Trophoblast cell (in vitro differentiated cells and primary cell): ENCODE data around the gene SRD5A1.

Source experiments
- DNase-seq, 2 donors: peaks; one replicate each; pipeline ENCODE4 v3.0.0-alpha.2; 2016
- H2AFZ ChIP-seq: 2 replicates; pipeline ENCODE4 v1.6.1; 2013; ENCODE audit warnings: low read length, moderate library complexity, mild to moderate bottlenecking; ENCODE audit not compliant: insufficient read depth, poor library complexity
- H2AK5ac ChIP-seq: 2 replicates; pipeline ENCODE4 v1.6.1; 2013; ENCODE audit warnings: mild to moderate bottlenecking, low read length
- H2BK120ac ChIP-seq: 2 replicates; pipeline ENCODE4 v1.6.1; 2013; ENCODE audit warnings: low read length, mild to moderate bottlenecking, moderate library complexity; ENCODE audit not compliant: insufficient read depth, poor library complexity
- H2BK12ac ChIP-seq: 2 replicates; pipeline ENCODE4 v1.6.1; 2013; ENCODE audit warnings: mild to moderate bottlenecking, low read length, moderate library complexity
- H2BK5ac ChIP-seq: 2 replicates; pipeline ENCODE4 v1.6.1; 2013; ENCODE audit warnings: low read length, low read depth, moderate library complexity, mild to moderate bottlenecking; ENCODE audit not compliant: poor library complexity
- H3K14ac ChIP-seq: 2 replicates; pipeline ENCODE4 v1.6.1; 2013; ENCODE audit warnings: mild to moderate bottlenecking, low read length
- H3K18ac ChIP-seq: 2 replicates; pipeline ENCODE4 v1.6.1; 2013; ENCODE audit warnings: mild to moderate bottlenecking, low read length
- H3K23ac ChIP-seq: 2 replicates; pipeline ENCODE4 v1.6.1; 2013; ENCODE audit warnings: low read length
- H3K27ac ChIP-seq: 2 replicates; pipeline ENCODE4 v1.5.1; 2013; ENCODE audit warnings: low read depth, mild to moderate bottlenecking, inconsistent platforms, low read length, moderate library complexity
- H3K27me3 ChIP-seq: 2 replicates; pipeline ENCODE4 v1.6.1; 2013; ENCODE audit warnings: inconsistent platforms, mild to moderate bottlenecking, low read length, moderate library complexity; ENCODE audit not compliant: insufficient read depth
- H3K36me3 ChIP-seq, 2 experiments: 1 replicate in 1 of 2; 2 replicates in 1 of 2; pipeline ENCODE4 v1.6.1; 2013; ENCODE audit warnings: low read length in 2 of 2, mild to moderate bottlenecking in 2 of 2, moderate library complexity in 1 of 2; ENCODE audit not compliant: insufficient read depth in 2 of 2, control insufficient read depth in 1 of 2
- H3K4ac ChIP-seq: 2 replicates; pipeline ENCODE4 v1.6.1; 2013; ENCODE audit warnings: low read depth, mild to moderate bottlenecking, low read length, moderate library complexity
- H3K4me1 ChIP-seq, 2 experiments: 1 replicate in 1 of 2; 2 replicates in 1 of 2; pipeline ENCODE4 v1.6.1; 2013; ENCODE audit warnings: low read length in 2 of 2, mild to moderate bottlenecking in 2 of 2, moderate library complexity in 1 of 2; ENCODE audit not compliant: insufficient read depth in 2 of 2, control insufficient read depth in 1 of 2
- H3K4me2 ChIP-seq: 2 replicates; pipeline ENCODE4 v1.6.1; 2013; ENCODE audit warnings: inconsistent platforms, mild to moderate bottlenecking, low read length, moderate library complexity
- H3K4me3 ChIP-seq: 2 replicates; pipeline ENCODE4 v1.5.1; 2013; ENCODE audit warnings: mild to moderate bottlenecking, low read depth, low read length, inconsistent platforms
- H3K79me1 ChIP-seq: one replicate; pipeline ENCODE4 v1.6.1; 2013; ENCODE audit warnings: low read length
- H3K79me2 ChIP-seq: 2 replicates; pipeline ENCODE4 v1.6.1; 2013; ENCODE audit warnings: low read length, mild to moderate bottlenecking; ENCODE audit not compliant: control insufficient read depth, insufficient read depth, poor library complexity
- H3K9ac ChIP-seq: 2 replicates; pipeline ENCODE4 v1.6.1; 2013; ENCODE audit warnings: mild to moderate bottlenecking, low read length
- H3K9me3 ChIP-seq: 2 replicates; pipeline ENCODE4 v1.6.1; 2013; ENCODE audit warnings: low read depth, mild to moderate bottlenecking, control low read depth, inconsistent platforms, low read length; ENCODE audit not compliant: insufficient read depth
- H4K12ac ChIP-seq: 2 replicates; pipeline ENCODE4 v1.6.1; 2013; ENCODE audit warnings: low read depth, mild to moderate bottlenecking, low read length, moderate library complexity
- H4K8ac ChIP-seq: 2 replicates; pipeline ENCODE4 v1.6.1; 2013; ENCODE audit warnings: low read depth, mild to moderate bottlenecking, low read length, moderate library complexity
- H4K91ac ChIP-seq: one replicate; pipeline ENCODE4 v1.6.1; 2013; ENCODE audit warnings: low read depth, mild to moderate bottlenecking, low read length, moderate library complexity
- WGBS: extraction: QIAGEN DNeasy Blood & Tissue Kit; methylation state at CpG from one replicate; pipeline ENCODE4 v1.1.7; 2013; ENCODE audit warnings: missing lambda C conversion rate; ENCODE audit not compliant: insufficient read length, insufficient coverage; ENCODE audit errors: extremely low coverage; 5-methylcytosine and 5-hydroxymethylcytosine counted together

SRD5A1 gene

GRCh38 chr5:6722015-6722414 is 88.8 kb downstream of the SRD5A1 start:
- no peak overlapping the region for H4K91ac ChIP-seq
- H3K27ac ChIP-seq: no peak overlapping the region
- H3K4me3 ChIP-seq: no peak overlapping the region
- no peak overlapping the region for H3K4me2 ChIP-seq
- peaks cover 0 to 3% of the 10 kb centered on the region in 2 experiments for H3K4me1 ChIP-seq
- peak overlapping the region; percentile 66 for H3K4ac ChIP-seq
- H2AK5ac ChIP-seq: no peak overlapping the region
- no peak for DNase-seq
- no peak overlapping the region for H2BK12ac ChIP-seq
- no peak overlapping the region for H4K8ac ChIP-seq
- H3K23ac ChIP-seq: no peak overlapping the region
- H3K79me2 ChIP-seq: peaks cover 32% of the 10 kb centered on the region
- no peak overlapping the region for H2BK120ac ChIP-seq
- no peak overlapping the region for H2BK5ac ChIP-seq
- H3K14ac ChIP-seq: no peak overlapping the region
- H3K18ac ChIP-seq: no peak overlapping the region
- H3K9me3 ChIP-seq: no peaks in the 10 kb centered on the region
- H3K79me1 ChIP-seq: no peaks in the 10 kb centered on the region
- WGBS: no CpG with 5 or more reads among the region's 6 CpGs
- H3K36me3 ChIP-seq: peaks cover 24 to 30% of the 10 kb centered on the region in 2 experiments
- no peak overlapping the region for H3K9ac ChIP-seq
- H3K27me3 ChIP-seq: no peaks in the 10 kb centered on the region
- no peak overlapping the region for H2AFZ ChIP-seq
- no peak overlapping the region for H4K12ac ChIP-seq

GRCh38 chr5:6723122-6723815 is 90.0 kb downstream of the SRD5A1 start:
- H3K36me3 ChIP-seq: peaks cover 24 to 29% of the 10 kb centered on the region in 2 experiments
- H3K18ac ChIP-seq: no peak overlapping the region
- no peak for DNase-seq
- H3K27ac ChIP-seq: no peak overlapping the region
- H3K79me1 ChIP-seq: no peaks in the 10 kb centered on the region
- no peaks in the 10 kb centered on the region for H3K9me3 ChIP-seq
- no peak overlapping the region for H3K4me2 ChIP-seq
- H2BK120ac ChIP-seq: no peak overlapping the region
- H2BK5ac ChIP-seq: no peak overlapping the region
- no peak overlapping the region for H3K4me3 ChIP-seq
- H3K4ac ChIP-seq: peak overlapping the region; percentile 76
- no CpG with 5 or more reads among the region's 14 CpGs for WGBS
- H2BK12ac ChIP-seq: no peak overlapping the region
- no peak overlapping the region for H2AFZ ChIP-seq
- no peaks in the 10 kb centered on the region for H3K27me3 ChIP-seq
- peak overlapping the region; percentile 33 for H3K23ac ChIP-seq
- H3K4me1 ChIP-seq: no peaks in the 10 kb centered on the region
- H3K79me2 ChIP-seq: peaks cover 33% of the 10 kb centered on the region
- no peak overlapping the region for H4K12ac ChIP-seq
- H3K9ac ChIP-seq: no peak overlapping the region
- H4K8ac ChIP-seq: no peak overlapping the region
- H4K91ac ChIP-seq: no peak overlapping the region
- no peak overlapping the region for H2AK5ac ChIP-seq
- no peak overlapping the region for H3K14ac ChIP-seq

- no peak overlapping the region for H2BK5ac ChIP-seq
- H3K9me3 ChIP-seq: no peaks in the 10 kb centered on the region
- no peak overlapping the region for H3K14ac ChIP-seq
- no peak overlapping the region for H4K91ac ChIP-seq
- H3K9ac ChIP-seq: no peak overlapping the region
- DNase-seq: peak; percentile 93 to 95
- H3K4me2 ChIP-seq: no peak overlapping the region
- H3K27me3 ChIP-seq: no peaks in the 10 kb centered on the region
- no peak overlapping the region for H2BK120ac ChIP-seq
- no peak overlapping the region for H2AFZ ChIP-seq
- no peak overlapping the region for H4K12ac ChIP-seq
- no peak overlapping the region for H3K4me3 ChIP-seq
- peaks cover 22 to 25% of the 10 kb centered on the region in 2 experiments for H3K36me3 ChIP-seq
- no peak overlapping the region for H2AK5ac ChIP-seq
- peak overlapping the region; percentile 76 for H3K4ac ChIP-seq
- H3K18ac ChIP-seq: no peak overlapping the region
- no peaks in the 10 kb centered on the region for H3K79me1 ChIP-seq
- no peak overlapping the region for H4K8ac ChIP-seq
- no peak overlapping the region for H3K27ac ChIP-seq
- peaks cover 35% of the 10 kb centered on the region for H3K79me2 ChIP-seq
- H3K4me1 ChIP-seq: no peaks in the 10 kb centered on the region
- H3K23ac ChIP-seq: no peak overlapping the region
- no peak overlapping the region for H2BK12ac ChIP-seq
- no CpG with 5 or more reads among the region's 12 CpGs for WGBS
These were observed 90.6 kb downstream of the SRD5A1 start for GRCh38 chr5:6723816-6724300.
